Mesenchymal stem cell (in vitro differentiated cells and primary cell): ENCODE results near the gene DPPA4.

Source experiments
- DNase-seq: peaks from one replicate; pipeline ENCODE4 v3.0.0-alpha.2; 2013
- H2AFZ ChIP-seq: one replicate; pipeline ENCODE4 v1.6.1; 2013; ENCODE audit warnings: low read depth, mild to moderate bottlenecking, control low read depth, inconsistent platforms, low read length, moderate library complexity
- H2AK5ac ChIP-seq: 2 replicates; pipeline ENCODE4 v1.6.1; 2013; ENCODE audit warnings: low read length, moderate library complexity, mild to moderate bottlenecking, inconsistent platforms; ENCODE audit not compliant: severe bottlenecking
- H2BK120ac ChIP-seq: one replicate; pipeline ENCODE4 v1.6.1; 2013; ENCODE audit warnings: low read depth, mild to moderate bottlenecking, inconsistent platforms, low read length, moderate library complexity
- H2BK12ac ChIP-seq, 2 experiments: one replicate each; pipeline ENCODE4 v1.6.1; 2013; ENCODE audit warnings: inconsistent platforms in 2 of 2, low read length in 2 of 2, mild to moderate bottlenecking in 2 of 2, moderate library complexity in 2 of 2, control low read depth in 1 of 2
- H2BK15ac ChIP-seq: one replicate; pipeline ENCODE4 v1.6.1; 2013; ENCODE audit warnings: mild to moderate bottlenecking, low read depth, inconsistent platforms; ENCODE audit not compliant: poor library complexity, severe bottlenecking
- H2BK5ac ChIP-seq: 2 replicates; pipeline ENCODE4 v1.6.1; 2013; ENCODE audit warnings: low read depth, mild to moderate bottlenecking, low read length, control low read depth, inconsistent platforms; ENCODE audit not compliant: poor library complexity, severe bottlenecking
- H3K14ac ChIP-seq, 2 experiments: one replicate each; pipeline ENCODE4 v1.6.1; 2013; ENCODE audit warnings: inconsistent platforms in 2 of 2, low read length in 2 of 2, control low read depth in 1 of 2, mild to moderate bottlenecking in 1 of 2, moderate library complexity in 1 of 2
- H3K18ac ChIP-seq, 2 experiments: one replicate each; pipeline ENCODE4 v1.6.1; 2013; ENCODE audit warnings: inconsistent platforms in 2 of 2, low read length in 2 of 2, control low read depth in 1 of 2, low read depth in 1 of 2, mild to moderate bottlenecking in 1 of 2
- H3K23ac ChIP-seq, 2 experiments: one replicate each; pipeline ENCODE4 v1.6.1; 2013; ENCODE audit warnings: inconsistent platforms in 2 of 2, low read length in 2 of 2, mild to moderate bottlenecking in 2 of 2, moderate library complexity in 2 of 2, control low read depth in 1 of 2
- H3K27ac ChIP-seq: 2 replicates; pipeline ENCODE4 v1.5.1; 2013; ENCODE audit warnings: mild to moderate bottlenecking, moderate library complexity, low read length, control low read depth, inconsistent platforms; ENCODE audit not compliant: poor library complexity, severe bottlenecking
- H3K27me3 ChIP-seq, 2 experiments: 2 replicates each; pipeline versions ENCODE4 v1.6.1 to v1.7.0; 2013; ENCODE audit warnings: low read length in 2 of 2, mild to moderate bottlenecking in 2 of 2, moderate library complexity in 2 of 2, control low read depth in 1 of 2, inconsistent platforms in 1 of 2; ENCODE audit not compliant: control insufficient read depth in 1 of 2, insufficient read depth in 1 of 2
- H3K36me3 ChIP-seq, 2 experiments: 2 replicates each; pipeline versions ENCODE4 v1.6.1 to v1.7.0; 2013; ENCODE audit warnings: low read length in 2 of 2, control low read depth in 1 of 2, inconsistent platforms in 1 of 2, low read depth in 1 of 2, mild to moderate bottlenecking in 1 of 2; ENCODE audit not compliant: insufficient read depth in 2 of 2, control insufficient read depth in 1 of 2
- H3K4ac ChIP-seq, 2 experiments: one replicate each; pipeline ENCODE4 v1.6.1; 2013; ENCODE audit warnings: inconsistent platforms in 2 of 2, low read length in 2 of 2, mild to moderate bottlenecking in 2 of 2, moderate library complexity in 2 of 2, control low read depth in 1 of 2, low read depth in 1 of 2
- H3K4me1 ChIP-seq: 2 replicates; pipeline ENCODE4 v1.6.1; 2013; ENCODE audit warnings: low read depth, low read length, control low read depth; ENCODE audit not compliant: control insufficient read depth, insufficient read depth
- H3K4me2 ChIP-seq: 2 replicates; pipeline ENCODE4 v1.6.1; 2013; ENCODE audit warnings: low read length, mild to moderate bottlenecking, inconsistent platforms; ENCODE audit not compliant: poor library complexity, severe bottlenecking
- H3K4me3 ChIP-seq, 2 experiments: 2 replicates each; pipeline versions ENCODE4 v1.5.1 to v1.7.0; 2013; ENCODE audit warnings: low read length in 2 of 2, mild to moderate bottlenecking in 2 of 2, control low read depth in 1 of 2, low read depth in 1 of 2; ENCODE audit not compliant: insufficient read depth in 1 of 2
- H3K79me1 ChIP-seq: replicated peaks from 2 replicates; pipeline ENCODE4 v1.6.1; 2013; ENCODE audit warnings: mild to moderate bottlenecking, control low read depth, low read length, inconsistent platforms; ENCODE audit not compliant: poor library complexity, severe bottlenecking
- H3K9ac ChIP-seq: 2 replicates; pipeline ENCODE4 v1.7.0; 2013; ENCODE audit warnings: mild to moderate bottlenecking, low read length, moderate library complexity
- H3K9me3 ChIP-seq: 2 replicates; pipeline ENCODE4 v1.7.0; 2013; ENCODE audit warnings: mild to moderate bottlenecking, low read length; ENCODE audit not compliant: control insufficient read depth
- H4K8ac ChIP-seq: one replicate; pipeline ENCODE4 v1.6.1; 2013; ENCODE audit warnings: inconsistent platforms, mild to moderate bottlenecking, low read length, moderate library complexity
- H4K91ac ChIP-seq: one replicate; pipeline ENCODE4 v1.6.1; 2013; ENCODE audit warnings: mild to moderate bottlenecking, low read length, inconsistent platforms
- WGBS: methylation state at CpG from one replicate; pipeline ENCODE4 v1.1.7; 2013; ENCODE audit warnings: mixed read lengths; 5-methylcytosine and 5-hydroxymethylcytosine counted together

Gene DPPA4

GRCh38 chr3:109325109-109325508, 12.2 kb downstream of the DPPA4 start:
- Histone ChIP-seq H4K8ac (no peak overlapping the region), H4K91ac (no peak overlapping the region), H3K14ac (no peak overlapping the region), H2BK12ac (no peak overlapping the region), H2BK15ac (no peak overlapping the region), H3K4ac (no peak overlapping the region), H3K4me3 (no peak overlapping the region), H2AFZ (no peak overlapping the region), H3K9me3 (no peaks in the 10 kb centered on the region), H3K79me1 (no peaks in the 10 kb centered on the region), H3K4me2 (no peak overlapping the region), H3K23ac (no peak overlapping the region), H3K4me1 (no peaks in the 10 kb centered on the region), H3K27ac (no peak overlapping the region), H3K9ac (no peak overlapping the region), H2BK120ac (no peak overlapping the region), H2AK5ac (no peak overlapping the region), H3K18ac (no peak overlapping the region), H3K27me3 (no peaks in the 10 kb centered on the region), H2BK5ac (no peak overlapping the region), H3K36me3 (no peaks in the 10 kb centered on the region)
- no peak for DNase-seq
- WGBS: 84% methylated on average over 5 of the region's 5 CpGs

DNA sequence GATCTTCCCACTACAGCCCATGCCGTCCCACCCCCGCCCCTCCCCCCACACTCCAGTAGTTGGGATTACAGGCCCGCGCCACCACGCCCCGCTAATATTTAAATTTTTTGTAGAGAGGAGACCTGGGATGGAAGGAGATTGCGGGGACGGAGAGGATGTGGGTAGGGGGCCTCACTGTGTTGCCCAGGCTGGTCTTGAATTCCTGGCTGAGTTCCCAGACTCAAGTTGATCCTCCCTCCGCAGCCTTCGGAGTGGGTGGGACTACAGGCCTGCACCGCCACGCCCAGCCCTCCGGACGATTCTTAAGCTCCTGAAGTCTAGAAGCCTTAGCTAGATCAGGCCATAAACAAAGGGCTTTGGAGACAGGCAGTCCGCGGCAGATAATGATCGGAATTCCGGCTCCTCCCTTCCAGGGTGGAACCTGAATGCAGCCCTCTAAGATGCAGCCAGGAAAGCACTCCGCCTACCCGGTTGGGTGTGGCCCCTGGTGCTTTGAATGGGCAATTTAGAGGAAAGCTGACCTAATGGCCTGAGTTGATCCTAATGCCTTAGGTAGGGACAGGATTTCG, 21.1 kb downstream of the DPPA4 start, which contains the start of gene DPPA2:
TSS of gene DPPA2 (minus strand) at position 356 of the 569 bp plus-strand sequence. CDS start 1,975 bp downstream, outside the sequence.
- Histone ChIP-seq H3K4me1 (peaks cover 2% of the 10 kb centered on the region), H2BK120ac (no peak within 1 kb of the TSS), H2BK12ac (no peak within 1 kb of the TSS), H3K23ac (no peak within 1 kb of the TSS), H3K4me2 (no peak within 1 kb of the TSS), H3K4me3 (no peak within 1 kb of the TSS), H3K36me3 (no peaks in the 10 kb centered on the region), H3K79me1 (no peaks in the 10 kb centered on the region), H3K18ac (no peak within 1 kb of the TSS), H2BK5ac (no peak within 1 kb of the TSS), H4K8ac (no peak within 1 kb of the TSS), H3K9me3 (no peaks in the 10 kb centered on the region), H3K14ac (no peak within 1 kb of the TSS), H3K27ac (no peak within 1 kb of the TSS), H3K27me3 (no peaks in the 10 kb centered on the region), H4K91ac (no peak within 1 kb of the TSS), H3K9ac (no peak within 1 kb of the TSS), H2BK15ac (no peak within 1 kb of the TSS), H2AK5ac (no peak within 1 kb of the TSS), H3K4ac (no peak within 1 kb of the TSS), H2AFZ (no peak within 1 kb of the TSS)
- DNase-seq: no peak
- 82% methylated on average over 19 of the region's 21 CpGs for WGBS

DNA sequence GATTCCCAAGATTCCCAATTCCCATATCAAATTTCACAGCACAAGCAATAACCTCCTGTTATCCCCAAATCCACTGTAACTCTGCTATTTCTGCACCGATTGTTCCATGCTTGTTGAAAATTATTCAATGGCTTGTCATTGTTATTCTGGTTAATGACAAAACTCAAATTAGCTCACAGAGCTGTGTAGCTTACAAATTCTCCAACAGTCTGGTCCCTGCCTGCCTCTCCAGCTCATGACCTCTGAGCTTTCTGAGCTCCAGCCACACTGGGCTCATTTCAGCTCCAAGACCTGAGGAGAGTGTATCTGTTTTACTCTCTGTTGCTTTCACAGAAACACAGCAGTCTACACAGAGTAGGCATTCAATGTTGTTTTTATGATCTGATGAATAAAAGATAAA, 24.3 kb downstream of the DPPA4 start:
- H3K27me3 ChIP-seq: no peaks in the 10 kb centered on the region
- no peak overlapping the region for H4K8ac ChIP-seq
- no peak overlapping the region for H2BK12ac ChIP-seq
- no peak overlapping the region for H3K4me2 ChIP-seq
- no peak overlapping the region for H3K9ac ChIP-seq
- H4K91ac ChIP-seq: no peak overlapping the region
- no peaks in the 10 kb centered on the region for H3K9me3 ChIP-seq
- no peak for DNase-seq
- H3K4me3 ChIP-seq: no peak overlapping the region
- no peak overlapping the region for H3K23ac ChIP-seq
- H3K4ac ChIP-seq: no peak overlapping the region
- WGBS: 100% methylated on average over 1 of the region's 1 CpG
- peaks cover 2% of the 10 kb centered on the region for H3K4me1 ChIP-seq
- H2BK120ac ChIP-seq: no peak overlapping the region
- H3K18ac ChIP-seq: no peak overlapping the region
- H3K79me1 ChIP-seq: no peaks in the 10 kb centered on the region
- no peak overlapping the region for H2BK5ac ChIP-seq
- no peak overlapping the region for H2AFZ ChIP-seq
- H3K36me3 ChIP-seq: no peaks in the 10 kb centered on the region
- no peak overlapping the region for H3K27ac ChIP-seq
- no peak overlapping the region for H2AK5ac ChIP-seq
- H2BK15ac ChIP-seq: no peak overlapping the region
- H3K14ac ChIP-seq: no peak overlapping the region

GRCh38 chr3:109297496-109297895, 39.9 kb downstream of the DPPA4 start:
- no peak overlapping the region for H2AK5ac ChIP-seq
- H2BK120ac ChIP-seq: no peak overlapping the region
- H3K23ac ChIP-seq: no peak overlapping the region
- H4K8ac ChIP-seq: no peak overlapping the region
- no peak overlapping the region for H3K4ac ChIP-seq
- H3K4me3 ChIP-seq: no peak overlapping the region
- H3K18ac ChIP-seq: no peak overlapping the region
- H3K4me2 ChIP-seq: no peak overlapping the region
- 88% methylated on average over 2 of the region's 2 CpGs for WGBS
- no peaks in the 10 kb centered on the region for H3K36me3 ChIP-seq
- H3K14ac ChIP-seq: no peak overlapping the region
- no peak for DNase-seq
- no peak overlapping the region for H3K27ac ChIP-seq
- H3K4me1 ChIP-seq: no peaks in the 10 kb centered on the region
- no peak overlapping the region for H2AFZ ChIP-seq
- H2BK12ac ChIP-seq: no peak overlapping the region
- no peak overlapping the region for H2BK15ac ChIP-seq
- H3K79me1 ChIP-seq: no peaks in the 10 kb centered on the region
- H4K91ac ChIP-seq: no peak overlapping the region
- H3K27me3 ChIP-seq: no peaks in the 10 kb centered on the region
- no peaks in the 10 kb centered on the region for H3K9me3 ChIP-seq
- no peak overlapping the region for H2BK5ac ChIP-seq
- H3K9ac ChIP-seq: no peak overlapping the region
